GM21515 (cell line): Measurements from ENCODE around the gene AKAP6.

Experiments
- ATAC-seq: cut with Tn5 transposase; IDR thresholded peaks from one replicate; pipeline ENCODE4 v1.9.1; 2021; ENCODE audit not compliant: unreplicated experiment

AKAP6 gene

DNA sequence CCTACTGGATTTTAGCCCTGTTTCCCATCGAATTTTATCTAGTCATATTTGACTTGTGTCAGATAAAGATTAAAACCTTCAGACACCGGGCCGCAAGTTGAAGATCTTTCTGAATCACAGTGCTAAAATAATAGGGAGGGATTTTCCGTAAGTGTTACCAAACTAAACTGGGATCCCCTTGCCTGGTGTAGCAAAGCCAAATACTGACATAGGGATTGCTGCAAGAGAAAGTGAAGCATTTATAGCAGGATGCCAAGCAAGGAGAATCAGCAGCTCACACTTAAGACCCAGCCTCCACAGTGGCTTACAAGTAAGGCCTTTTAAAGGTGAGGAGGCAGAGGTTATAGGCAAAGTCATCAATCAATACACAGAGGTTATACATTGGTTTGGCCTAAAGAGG lies 147.4 kb downstream of the AKAP6 start:
- ATAC-seq: no peak

DNA sequence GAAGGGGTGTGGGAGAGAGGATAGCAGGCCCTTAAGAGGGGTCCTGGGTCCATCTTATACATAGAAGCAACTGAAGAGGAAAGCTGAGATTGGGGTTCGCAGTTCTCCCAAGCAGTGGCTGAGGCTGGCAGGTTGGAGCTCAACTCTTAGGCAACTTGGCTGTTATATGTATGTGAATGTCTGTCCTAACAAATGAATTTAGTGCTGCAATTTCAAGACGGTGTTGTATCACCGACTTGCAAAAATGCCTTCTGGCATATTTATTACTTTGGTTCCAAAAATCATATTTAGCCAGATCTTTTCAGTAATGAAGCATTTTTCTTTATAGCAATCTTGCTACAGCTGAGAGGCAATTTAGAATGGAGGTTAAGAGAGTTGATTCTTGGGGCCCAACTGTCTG lies 148.3 kb downstream of the AKAP6 start:
- ATAC-seq: no peak

DNA sequence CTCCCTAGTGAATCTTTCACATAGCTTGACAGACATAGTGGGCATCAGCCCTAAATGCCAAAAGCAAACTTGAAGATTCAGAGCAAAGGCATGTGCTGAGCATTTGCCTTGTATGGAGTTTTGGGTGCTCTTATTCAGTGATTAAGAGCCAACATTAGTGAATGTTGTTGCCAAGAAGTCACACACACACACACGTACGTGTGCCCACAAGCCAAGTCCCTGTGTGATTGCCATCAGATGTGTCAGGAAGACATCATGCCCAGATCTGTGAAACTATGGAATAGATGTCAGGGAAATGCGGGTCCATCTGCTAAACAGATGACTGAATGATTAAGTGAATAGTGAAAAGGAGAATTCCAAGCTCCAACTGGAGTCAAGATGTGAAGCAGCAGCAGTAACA lies 149.0 kb downstream of the AKAP6 start:
- ATAC-seq: no peak

DNA sequence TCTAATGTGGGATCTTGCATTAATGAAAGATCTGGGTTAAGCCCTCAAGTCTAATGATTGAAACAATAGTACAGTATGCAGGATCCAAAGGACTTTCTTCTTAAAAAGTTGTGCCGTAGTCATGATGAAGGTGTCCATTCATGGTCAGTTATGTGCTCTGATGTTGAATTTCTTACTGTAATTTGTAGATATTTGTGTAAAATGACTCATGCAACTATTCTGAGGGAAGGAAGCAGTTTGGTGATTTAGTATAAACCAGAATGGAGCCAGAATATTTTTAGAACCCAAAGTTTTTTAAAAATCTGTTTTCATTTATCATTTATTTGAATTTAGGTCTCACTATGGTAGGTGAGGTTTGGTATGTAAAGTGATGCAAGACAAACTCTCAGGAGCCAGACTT lies 151.2 kb downstream of the AKAP6 start:
- no peak for ATAC-seq

DNA sequence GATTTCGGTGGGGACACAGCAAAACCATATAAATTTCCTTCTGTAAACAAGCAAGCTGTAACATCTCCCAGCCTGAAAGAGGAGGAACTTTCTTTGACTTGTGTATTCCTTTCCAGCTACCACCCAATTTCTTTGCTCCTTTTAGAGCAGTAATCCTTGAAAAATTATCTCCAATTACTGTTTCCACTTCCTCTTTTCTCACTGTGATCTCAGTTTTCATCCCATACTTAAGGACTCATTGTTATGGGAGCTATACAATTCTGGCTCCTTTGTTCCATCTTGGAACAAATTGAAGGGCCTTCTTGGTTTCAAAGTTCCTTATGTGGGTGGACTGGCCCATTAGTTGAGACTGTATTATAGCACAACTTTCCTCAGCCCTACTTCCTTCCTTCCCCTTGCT lies 152.6 kb downstream of the AKAP6 start:
- ATAC-seq: no peak

DNA sequence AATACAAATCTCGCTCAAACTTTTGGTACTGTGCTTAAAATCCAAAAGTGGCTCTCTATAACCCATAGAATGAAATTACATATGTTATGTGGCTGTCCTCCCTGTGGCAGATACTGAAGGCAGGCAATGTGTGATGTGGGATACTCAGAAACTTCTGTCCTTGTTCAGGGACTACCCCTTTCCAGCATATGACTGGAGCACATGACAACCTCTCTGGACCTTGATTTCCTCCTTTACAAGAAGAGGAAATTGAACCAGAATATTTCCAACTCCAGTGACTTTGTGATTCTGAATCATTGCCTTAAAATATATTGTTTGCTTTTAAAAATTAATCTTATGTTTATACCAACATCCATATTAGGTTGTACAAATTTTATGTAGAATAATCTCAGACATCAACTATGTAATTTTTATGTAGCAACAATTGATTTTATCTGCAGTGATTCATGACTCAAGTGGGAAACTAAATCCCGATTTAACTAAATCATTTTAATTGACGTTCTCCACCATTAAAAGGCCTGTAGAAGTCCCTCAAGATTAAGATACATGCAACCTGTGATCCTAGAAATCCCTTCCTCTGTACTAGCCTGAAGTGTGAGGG lies 162.4 kb downstream of the AKAP6 start:
- no peak for ATAC-seq

DNA sequence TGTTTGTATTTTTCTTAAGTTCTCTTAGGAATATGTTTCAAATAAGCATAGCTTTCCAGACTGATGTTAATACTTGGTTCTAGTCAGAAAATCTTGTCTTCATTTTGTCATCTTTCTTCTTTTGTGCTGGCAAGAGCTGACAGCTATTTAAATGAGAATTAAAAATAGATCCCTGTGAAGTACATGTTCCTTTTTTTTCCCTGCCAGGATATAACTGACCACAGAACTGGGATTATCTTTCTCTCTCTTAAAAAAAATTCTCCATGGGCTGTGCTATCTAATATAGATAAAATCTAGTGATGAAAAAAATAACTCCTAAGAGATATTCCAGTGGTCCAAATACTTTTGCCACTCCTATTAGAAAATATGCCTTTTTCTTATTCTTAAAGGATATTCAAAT lies 163.4 kb downstream of the AKAP6 start:
- ATAC-seq: no peak

DNA sequence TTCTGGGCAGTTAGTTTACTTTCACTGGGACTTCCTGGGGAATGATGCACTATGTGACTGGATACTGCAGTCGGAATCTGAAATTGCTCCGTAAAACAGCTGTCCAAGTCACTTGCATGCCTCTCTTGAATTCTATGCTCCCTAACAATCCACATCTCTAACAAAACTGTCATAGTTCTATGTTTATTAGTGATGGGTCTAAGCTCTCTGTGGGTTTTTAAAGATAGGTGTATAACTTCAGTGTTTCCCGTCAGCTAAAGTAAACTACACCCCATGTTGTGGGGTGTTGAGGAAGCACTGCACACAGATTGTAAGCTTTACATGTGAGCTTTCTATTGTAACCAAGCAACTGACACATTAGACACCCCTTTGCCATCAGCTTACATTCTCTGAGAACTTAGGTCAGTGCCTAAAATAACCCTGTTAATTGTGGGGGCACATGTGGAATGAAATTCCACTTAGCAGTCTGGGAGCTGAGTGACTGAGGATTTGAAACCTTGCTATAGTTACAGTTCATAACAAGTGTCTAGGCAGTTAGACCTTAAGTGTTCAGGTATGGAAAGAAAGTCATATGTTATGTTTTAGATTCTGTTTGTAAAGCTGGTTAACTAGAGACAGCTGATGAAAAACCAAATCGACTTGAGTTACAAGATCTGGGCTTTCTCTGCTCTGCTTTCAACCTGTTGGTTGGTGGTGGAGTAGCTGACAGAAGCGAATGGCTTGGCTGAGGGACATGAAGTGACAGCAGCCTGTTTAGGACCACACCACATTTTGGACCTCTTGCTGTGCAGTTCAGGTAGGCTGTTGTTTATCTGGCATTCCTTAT lies 165.7 kb downstream of the AKAP6 start:
- no peak for ATAC-seq

DNA sequence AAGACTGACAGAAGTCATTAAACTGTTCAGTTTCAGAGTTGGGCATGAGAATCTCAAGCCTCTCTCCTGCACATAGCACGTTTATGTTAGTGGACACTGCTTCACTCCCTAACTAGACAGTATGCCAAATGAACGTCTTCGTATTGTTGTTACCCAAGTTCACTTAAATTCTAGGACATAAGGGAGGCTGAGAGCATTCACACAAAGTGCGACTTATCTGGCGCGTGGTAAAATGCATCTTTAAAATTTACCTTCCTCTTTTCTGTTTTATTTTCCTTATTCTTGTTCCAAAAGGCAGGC lies 166.3 kb downstream of the AKAP6 start:
- ATAC-seq: no peak

DNA sequence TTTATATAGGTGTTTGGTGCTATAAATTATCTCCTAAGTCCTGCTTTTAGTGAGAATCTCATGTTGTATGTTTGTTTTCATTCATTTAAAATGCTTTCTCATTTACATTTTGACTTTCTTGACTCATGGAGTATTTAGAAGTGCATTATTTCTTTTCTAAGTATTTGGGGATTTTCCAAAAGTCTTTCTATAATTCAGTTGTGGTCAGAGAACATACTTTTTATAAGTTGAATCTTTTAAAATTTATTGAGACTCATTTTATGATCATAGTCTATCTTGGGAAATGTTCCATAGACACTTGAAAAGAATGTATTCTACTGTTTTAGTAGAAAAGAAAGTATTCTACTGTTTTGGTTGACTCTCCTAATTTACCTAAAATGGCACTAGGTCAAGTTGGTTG lies 168.2 kb downstream of the AKAP6 start:
- ATAC-seq: no peak

DNA sequence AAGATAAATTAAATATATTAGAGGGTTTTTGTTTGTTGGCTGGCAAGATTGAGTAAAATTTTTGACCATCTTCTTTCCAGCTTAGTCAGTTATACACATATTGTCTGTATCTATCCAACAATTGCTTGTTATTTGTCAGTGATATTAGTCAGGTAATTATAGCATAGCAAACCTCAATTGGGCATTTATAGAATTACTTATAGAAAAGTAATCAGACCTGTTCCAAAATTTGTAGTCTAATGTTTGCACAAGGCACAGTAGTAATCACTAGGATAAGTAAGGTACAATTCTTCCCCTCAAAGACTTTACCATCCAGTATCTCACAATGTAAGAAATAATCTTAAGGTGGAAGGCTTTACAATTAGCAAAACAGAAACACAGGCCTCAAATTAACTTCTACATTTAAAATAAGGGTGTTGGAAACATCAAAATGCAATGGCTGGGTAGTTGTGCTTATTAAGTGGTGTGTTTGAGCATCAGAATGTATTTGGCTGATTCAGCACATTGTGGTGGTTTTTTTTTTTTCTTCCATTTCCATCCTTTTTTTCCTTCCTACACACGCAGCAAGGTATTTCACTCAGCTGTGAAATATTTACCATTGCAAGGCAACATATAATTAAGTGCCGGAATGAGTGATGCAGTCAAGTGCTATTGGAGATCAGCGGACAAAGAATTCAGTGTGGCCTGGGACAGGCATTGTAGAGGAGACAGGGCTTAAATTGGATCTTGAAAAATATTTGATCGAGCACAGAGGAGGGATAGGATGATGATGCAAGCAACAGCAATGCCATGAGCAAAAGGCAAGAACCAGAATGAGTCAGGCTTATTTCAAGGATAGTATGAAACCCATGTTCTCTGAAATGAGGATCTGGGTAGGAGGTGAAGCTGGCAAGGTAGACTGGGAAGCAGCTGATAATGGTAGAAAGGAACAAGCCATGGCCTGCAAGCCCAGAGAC lies 178.2 kb downstream of the AKAP6 start:
- ATAC-seq: no peak

DNA sequence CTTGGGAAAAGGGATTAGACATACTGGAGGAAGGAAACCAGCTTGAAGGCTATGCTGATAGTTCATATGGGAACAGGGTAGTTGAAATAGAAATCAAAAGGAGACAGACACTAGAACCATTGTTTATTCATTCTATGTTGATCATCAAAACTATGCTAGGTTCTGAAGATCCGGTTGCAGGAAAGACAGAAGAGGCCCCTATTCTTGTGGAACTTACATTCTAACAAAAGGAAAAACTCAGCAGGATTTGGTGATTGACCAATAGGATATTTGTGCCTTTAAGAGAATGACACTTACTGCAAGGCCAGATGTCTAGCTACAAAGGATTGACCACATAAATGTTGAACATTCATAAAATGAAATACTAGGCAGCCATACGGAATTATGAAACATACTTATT lies 179.2 kb downstream of the AKAP6 start:
- no peak for ATAC-seq

DNA sequence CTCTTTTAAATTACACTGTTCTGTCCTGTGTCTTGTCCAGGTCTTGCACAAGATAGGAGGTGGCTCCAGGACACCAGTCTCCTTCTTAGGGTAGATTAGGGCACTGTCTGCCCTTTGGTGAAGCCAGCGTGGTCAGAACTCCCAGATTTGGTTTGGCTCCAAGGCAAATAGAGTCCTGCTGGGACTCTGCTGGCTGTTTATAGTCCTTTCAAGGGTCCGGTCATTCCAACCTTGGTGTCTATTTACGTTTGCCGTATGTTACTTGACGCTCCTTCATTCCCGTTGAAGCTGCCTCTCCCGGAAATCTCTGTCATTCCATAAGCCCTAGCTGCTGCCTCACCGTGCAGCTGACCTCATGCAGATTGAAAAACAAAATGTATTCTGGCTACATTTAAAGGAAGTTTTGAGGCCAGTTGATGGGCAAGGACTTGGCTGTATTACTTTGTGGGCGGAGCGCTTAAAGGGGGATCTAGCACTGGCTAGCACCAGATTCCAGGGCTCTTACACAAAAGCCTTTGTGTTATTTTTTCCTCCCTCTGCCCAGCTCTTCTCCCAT lies 180.6 kb downstream of the AKAP6 start:
- ATAC-seq: no peak

DNA sequence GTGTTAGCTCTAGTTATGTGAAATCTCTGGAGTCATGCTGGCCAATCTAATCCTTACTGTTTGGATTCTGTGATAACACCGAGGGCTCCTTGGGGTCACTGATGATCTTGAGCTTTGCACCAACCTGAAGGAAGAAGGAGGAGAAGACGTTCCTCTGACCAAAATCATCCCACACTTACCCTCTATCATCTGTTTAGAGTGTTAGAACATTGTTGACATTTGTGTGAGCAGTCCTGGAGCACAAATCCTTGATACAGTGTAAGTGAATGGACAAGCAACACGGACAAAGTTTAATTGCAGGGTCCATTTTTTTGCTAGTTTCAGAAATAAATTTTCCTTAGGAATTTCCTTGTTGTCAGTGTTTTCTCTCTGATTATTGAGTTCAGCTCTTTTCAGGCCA lies 181.7 kb downstream of the AKAP6 start:
- no peak for ATAC-seq

DNA sequence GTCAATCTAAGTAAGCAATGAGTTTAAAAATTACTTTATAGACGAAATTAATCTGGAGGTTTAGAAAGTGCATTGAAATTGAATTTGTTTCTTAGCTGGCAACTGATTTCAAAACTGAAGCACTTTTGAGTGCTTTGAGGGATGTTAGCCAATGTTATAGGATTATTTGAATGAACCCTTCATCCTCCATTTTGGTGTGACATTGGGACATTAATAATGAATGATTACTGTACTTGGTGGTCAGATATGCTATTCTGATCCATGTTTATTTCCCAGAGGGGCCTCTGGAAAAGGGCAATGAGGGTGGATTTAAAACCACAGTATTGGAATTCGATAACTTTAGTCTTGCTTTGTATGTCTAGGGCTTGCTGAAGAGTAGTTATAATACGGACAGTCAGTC lies 183.2 kb downstream of the AKAP6 start:
- no peak for ATAC-seq

DNA sequence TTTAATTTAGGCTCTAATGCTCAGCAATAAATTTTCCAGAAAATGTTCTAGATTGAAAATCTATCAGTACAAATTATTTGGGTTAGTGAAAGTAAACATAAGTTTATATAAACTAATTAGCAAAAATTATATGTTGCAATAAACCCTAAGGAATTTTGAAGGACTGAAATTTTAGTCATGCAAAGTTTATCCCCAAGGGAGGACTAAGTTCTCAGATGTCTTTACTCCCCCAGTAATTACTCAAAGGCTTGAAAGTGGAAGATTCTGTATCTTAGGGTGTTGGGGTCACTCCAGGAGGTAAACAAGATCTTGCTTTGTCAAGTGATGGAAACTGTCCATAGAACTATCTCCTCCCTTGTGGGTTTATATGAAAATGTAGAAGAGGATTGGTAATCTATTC lies 183.7 kb downstream of the AKAP6 start:
- ATAC-seq: no peak

DNA sequence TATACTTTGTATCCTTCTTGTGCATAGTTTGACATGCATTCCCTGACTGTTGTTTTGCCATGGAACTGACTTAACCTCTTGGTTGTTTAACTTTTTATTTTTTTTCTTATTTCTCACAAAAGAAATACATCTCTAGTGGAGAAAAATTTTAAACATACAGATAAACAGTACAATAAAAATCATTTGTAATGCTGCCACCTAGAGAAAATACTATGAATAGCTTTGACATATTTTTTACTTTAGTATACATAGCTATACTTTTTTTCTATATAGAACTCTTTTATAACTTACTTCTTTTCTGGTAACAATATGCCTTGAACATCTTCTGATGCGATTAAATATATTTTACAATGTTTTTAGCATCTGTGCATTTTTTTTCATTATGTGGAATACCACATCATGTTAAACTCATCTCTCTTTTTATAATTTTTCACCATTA lies 184.5 kb downstream of the AKAP6 start:
- ATAC-seq: no peak

DNA sequence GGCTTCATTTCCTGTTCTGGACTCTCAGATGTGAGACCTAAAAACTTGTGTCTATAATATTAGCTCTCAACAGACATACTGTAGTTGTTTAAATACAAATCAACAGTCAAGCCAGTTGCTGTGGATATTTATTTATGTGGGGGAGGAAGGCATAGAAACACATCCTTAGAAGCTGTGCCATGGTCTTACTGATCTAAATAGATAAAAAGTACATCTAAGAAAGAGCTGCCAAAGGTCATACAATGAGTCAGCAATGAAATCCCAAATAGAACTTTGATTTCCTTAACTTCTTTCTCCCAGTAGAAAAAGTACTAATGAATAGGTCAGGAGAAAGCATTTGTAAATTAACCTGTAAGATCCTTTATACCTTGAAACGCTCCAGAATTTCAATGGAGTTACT lies 185.1 kb downstream of the AKAP6 start:
- ATAC-seq: no peak

DNA sequence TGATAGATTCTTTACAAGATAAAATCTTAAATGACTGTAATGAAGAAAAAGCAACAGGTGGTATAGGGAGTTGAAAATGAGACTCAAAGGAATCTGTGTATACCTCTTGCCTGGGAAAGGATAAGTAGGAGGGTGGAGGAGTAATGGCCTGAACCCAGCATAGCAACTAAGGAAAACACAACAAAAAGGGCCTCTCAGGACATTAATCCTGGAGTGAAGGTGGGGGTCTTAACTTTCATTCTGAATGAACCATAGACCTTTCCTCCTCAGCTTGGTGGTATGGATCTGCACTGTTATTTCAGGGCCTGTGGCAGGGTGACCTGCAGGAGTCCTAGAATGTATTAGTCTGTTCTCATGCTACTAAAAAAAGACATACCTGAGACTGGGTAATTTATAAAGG lies 185.6 kb downstream of the AKAP6 start:
- no peak for ATAC-seq

DNA sequence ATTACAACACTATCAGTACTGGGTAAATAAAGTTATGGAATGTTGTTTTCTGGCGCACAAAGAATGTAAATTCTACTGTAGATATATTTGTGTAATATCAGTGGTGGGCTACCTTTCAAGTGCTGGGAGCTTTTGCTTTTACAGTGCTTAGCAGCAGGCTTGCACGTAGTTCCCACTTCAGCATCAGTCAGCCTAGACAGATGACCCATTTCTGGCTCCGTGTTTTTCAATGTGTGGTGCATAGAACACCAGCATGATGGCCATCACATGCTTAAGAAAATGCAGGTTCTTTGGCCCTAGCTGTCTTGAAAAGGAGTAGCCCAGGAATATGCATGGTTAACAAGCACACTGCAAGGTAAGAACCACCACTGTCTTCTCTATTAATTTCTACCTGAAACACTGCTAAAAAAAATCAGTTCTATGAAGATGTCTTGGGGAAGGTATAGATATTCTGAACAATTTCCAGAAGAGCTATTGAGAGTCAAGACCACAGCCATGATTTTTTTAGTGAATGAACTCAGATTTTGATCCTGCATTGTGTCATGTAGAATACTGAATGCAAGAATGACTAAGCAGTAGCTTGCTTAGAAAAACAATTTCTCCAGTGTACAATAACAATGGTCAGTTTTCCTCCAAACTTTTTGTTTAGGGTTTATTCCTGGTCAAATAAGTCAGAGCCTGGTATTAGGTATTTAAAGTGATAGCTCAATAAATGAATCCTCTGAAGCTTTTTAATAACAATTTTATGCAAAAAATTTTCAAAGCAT lies 195.7 kb downstream of the AKAP6 start:
- ATAC-seq: no peak

DNA sequence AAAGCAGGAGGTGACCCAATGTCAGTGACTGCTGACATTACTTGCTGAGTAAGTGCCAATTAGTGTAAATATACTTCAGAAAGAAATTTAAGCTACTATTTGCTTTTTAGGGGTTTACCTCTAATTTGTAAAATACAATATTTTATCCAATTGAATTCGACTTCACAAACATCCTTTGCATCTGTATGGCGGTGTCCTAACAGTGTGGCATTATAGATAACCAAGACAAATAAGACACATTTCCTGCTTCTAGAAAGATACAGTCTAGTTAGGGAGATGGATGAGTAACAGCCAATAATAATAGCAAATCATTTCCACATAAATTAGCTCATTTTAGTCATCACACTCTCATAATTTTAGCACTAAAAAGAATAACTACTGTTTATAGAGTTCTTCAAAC lies 196.5 kb downstream of the AKAP6 start:
- ATAC-seq: no peak
